Right kidney (tissue), 1 donor: ENCODE data around the gene TTF2.

Experiments
- DNase-seq: peaks from one replicate; pipeline ENCODE4 v3.0.0-alpha.2; 2016

The TTF2 gene

DNA sequence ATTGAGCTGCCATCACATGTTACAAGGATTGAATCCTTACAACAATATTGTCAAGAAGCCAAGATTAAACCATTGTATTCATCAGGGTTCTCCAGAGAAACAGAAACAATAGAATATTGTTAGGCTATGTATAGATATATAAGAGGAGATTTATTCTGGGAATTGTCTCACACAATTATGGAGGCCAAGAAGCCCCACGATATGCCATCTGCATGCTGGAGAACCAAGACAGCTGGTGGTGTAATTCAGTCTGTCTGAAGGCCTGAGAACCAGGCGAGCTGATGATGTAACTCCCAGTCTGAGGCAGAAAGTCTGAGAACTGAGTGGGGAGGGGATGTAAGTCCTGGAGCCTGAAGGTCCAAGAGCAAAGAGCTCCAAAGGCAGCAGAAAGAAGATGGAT is 14.5 kb upstream of the TTF2 start:
- no peak for DNase-seq

DNA sequence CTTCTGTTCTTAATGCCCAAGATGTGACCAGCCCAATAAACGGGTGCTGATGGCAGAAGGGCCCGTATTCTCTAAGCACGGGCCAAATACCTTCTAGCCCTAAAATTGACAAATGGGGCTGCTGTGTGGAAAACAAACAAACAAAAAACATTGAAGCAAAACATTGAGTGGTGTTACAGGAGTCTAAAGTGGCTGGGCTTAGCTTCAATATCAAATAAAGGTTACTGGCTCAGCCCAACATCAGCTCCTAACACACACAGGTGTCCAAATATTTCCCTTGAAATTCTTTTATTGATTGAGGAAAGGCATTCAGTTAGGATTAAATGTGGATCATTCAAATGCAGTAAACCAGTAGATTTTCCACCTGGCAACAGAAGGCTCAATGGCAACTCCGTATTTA is 13.3 kb upstream of the TTF2 start:
- DNase-seq = no peak

DNA sequence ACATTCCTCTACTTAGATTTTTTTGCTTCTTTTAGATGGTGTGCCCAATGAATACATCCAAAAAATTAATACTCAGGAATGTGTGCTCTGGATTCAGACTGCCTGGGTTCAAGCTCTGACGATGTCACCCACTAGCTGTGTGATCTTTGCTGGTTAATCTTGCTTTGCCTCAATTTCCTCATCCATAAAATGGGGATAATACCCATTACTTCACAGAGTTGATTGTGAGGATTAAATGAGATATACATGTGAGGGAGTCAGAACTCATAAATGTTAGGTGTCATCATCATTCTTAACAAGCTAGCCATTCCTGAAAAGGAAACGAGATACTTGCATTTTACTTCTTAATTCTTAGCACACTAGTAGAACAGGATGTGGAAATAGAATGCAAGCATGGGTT is 12.9 kb upstream of the TTF2 start:
- DNase-seq = no peak

DNA sequence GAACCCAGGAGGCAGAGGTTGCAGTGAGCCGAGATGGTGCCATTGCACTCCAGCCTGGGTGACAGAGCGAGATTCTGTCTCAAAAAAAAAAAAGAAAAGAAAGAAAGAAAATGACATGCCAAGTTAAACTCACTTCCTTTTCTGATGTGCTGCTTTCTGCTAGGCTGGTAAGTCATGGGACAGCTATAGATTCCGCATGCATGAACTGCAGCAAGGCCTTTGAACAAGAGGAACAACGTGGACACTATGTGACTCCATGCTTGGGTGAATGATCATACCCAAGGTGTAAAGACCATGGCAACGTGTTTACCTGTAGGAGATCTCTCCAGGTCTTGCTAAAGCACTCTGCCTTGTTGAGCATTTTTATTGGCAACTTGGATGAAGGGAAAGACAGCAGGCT is 10.3 kb upstream of the TTF2 start:
- DNase-seq = no peak

DNA sequence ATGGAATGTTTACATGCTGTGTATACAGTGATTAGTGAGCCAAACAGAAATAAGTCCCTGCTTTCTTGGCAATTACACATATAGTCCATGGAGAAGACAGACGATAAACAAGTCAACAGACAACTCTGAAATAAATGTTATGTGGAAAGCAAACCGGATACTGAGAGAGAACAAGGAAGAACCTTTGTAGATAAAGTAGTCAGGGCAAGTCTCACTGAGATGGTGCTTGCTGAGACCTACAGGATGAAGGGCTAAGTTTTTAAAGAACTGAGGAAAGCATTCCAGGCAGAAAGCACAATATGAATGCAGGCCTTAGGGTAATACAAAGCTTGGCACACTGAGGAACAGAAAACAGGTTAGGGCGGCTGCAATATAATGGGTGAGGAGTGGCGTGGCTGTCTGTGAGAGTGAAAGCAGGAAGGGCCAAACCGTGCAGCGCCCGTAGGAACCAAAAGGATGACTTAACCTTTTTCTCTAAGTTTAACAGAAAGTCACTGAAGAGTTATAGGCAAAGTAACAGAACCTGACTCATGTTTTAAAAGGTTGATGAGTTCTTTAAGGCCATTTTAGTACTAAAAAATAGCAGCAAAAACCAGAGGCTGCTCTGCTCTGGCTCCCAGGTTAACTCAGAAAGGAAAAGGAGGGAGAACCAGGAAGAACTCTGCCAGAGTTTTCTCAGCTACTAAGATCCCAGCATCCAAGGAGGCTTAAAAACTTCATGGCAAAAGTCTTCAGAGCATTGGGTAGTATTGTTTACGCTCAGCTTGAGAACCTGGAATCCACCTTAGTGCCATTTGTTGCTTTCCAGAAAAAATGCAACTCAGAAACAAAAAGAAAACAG is 8.7 kb upstream of the TTF2 start:
- no peak for DNase-seq

DNA sequence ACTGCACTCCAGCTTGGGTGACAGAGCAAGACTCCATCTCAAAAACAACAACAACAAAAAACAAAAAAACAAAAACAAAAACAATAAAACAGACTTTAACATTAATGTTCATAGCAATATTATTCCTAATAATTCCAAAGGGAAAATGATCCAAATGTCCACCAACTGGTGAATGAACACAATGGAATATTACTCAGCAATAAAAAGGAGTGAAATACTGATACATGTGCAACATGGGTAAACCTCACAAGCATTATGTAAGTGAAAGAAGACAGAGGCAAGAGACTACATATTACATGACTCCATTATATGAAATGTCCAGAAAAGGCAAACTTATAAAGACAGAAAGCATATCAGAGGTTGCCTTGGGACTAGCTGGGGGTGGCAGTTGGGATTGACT is 6.1 kb upstream of the TTF2 start:
- DNase-seq = no peak

DNA sequence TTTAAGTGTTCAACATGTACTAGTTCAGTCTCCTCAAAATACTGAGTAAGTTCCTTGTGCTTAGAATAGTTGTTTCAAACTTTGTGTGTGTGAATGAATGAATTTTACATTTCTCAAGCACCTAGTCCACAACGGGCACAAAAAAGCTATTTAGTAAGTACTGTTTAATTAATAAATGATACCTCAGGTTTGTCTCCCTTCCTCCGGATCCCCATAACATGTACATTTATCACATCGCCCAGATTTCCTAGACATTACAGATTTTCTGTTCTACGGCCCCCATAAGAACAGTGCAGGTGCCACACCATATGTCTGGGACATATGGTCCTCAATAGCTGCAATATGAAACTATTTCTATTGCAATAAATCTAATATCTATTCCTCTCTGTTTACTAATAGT is 1.3 kb upstream of the TTF2 start:
- DNase-seq = no peak

DNA sequence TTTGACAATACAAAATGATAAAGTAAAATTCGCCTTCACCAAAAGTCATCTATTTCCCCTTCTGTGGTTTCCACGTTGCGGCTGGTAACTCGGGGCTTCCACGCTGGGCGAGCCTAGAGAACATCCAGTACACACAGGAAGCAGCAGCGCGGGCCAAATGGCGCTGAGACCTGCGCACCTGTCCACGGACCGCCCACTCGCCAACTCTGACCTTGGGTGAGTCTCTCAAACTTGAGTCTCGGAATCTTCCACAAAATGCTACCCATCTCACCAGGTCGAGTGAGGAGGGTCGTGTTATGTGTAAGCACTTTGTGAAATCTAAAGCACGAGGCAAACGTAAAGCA is 820 bp upstream of the TTF2 start:
- no peak for DNase-seq

DNA sequence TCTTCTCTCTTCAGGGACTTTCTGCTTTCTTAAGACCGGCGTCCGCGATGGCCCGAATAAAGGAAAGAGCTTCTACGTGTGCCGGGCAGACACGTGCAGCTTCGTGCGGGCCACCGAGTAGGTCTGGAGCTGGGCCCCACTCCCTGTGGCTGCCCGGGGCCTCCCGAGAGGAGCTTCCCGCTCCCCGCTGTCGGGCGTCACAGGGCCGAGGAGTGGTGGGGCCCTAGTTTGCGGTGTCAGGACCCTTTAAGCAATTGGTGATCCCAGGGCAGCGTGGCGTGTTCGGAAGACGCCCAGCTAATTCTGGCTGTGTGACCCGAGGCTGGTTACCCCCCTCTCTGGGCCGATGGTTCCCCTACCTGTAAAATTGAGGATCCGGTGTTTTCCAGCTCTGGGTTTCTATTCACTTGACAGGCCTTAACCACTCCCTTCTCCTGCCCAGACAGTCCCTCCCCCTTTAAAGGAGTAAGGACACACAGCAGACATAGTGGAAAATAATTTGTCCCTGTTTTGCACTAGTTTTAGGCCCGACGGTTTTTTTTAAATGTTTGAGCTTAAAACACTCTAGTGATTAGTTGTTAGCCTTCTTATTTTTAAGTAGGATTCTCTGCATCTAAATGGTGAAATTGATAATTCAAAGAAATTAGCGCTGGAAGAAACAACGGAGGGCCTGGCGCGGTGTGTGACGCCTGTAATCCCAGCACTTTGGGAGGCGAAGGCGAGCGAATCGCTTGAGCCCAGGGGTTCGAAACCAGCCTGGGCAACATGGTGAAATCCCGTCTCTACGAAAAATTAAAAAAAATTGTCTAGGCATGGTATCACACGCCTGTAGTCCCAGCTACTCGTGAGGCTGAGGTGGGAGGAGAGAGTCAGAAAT is 553 bp downstream of the TTF2 start:
- DNase-seq = peak; percentile 88

DNA sequence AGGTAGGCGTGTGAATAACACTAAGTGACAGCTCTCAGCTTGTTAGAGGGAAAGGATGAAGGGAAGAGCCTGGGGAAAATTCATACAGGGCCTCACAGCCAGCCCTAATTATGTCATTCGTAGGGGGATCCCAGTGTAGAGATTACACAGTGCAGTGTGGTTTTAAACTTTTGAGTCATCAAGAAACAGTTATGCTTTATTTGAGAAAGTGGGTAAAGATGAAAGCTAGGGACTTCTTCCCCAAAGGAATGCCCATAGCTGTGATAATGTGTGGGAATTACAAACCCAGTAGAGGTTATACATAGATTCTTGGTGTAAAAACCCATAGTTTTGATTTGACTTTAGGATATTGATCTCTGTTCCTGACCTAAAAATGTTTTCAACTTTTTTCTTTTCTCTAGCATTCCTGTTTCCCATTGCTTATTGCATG is 1.9 kb downstream of the TTF2 start:
- no peak for DNase-seq

DNA sequence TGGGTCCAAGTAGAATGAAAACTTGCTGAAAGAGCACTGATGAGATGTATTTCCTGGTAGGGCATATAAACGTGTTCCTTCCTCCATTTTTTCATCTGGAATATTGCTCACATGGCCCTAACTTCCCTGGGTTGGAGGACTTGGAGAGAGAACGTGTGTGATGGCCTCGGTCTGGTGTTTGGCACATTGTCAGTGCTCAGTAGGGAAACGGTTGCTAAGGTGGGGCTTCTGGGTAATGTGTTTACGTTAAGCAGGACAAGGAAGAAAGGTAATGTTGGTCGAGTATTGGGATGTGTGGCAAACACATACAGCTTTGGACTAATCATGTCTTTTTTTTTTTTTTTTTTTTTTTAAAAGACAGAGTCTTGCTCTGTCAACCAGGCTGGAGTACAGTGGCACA is 6.2 kb downstream of the TTF2 start:
- DNase-seq = no peak

DNA sequence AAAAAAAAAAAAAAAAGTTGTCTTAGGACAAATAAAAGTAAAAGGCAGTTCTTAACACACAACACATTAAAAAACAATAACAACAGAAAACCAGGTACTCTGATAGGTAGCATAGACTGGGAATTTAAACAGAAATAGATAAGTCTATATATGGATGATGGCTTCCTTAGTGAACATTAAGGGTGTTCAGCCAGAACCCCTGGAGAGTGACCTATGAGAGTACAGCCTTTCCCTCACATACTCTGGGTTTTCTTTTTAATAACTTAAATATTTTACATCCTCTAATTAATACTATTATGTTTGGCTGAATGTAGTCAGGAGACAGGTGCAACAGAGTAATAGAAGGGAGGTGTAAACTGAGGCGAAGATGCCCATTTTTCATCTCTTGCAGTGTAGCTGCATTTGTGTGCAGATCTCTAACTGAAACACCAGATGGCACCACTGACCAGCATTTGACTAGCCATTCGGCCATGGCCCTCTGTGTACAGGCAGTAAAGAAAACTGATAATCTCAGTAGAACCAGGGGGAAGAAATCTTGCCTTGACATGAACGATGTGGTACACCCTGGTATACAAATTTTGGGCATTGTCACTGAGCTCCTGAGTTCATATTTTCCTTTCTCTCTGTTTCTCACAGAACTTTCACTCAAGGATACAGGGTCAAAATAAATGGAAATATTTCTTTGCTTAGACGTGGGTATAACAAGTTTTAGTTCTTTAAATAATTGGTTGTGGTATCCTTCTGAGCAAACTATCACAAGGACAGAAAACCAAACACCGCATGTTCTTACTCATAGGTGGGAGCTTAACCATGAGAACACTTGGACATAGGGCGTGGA is 7.6 kb downstream of the TTF2 start:
- no peak for DNase-seq

DNA sequence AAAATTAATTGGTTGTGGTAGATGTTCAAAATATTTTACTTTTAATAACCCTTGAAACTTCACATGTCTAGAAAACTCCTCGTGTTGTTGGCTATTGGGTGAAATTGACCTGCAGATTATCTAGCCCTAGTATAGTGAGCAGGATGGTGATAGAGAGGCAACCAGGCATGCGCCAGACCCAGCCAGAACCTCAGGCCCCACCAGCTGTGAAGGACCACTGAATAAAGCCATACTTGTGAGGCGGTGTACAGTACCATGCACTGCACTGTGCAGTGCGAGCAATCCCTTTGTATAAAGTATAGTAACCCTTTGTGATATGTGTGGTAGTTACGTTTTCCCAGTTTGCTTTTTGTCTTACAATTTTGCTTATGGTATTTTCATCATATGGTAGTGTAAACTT is 8.5 kb downstream of the TTF2 start:
- DNase-seq = no peak

DNA sequence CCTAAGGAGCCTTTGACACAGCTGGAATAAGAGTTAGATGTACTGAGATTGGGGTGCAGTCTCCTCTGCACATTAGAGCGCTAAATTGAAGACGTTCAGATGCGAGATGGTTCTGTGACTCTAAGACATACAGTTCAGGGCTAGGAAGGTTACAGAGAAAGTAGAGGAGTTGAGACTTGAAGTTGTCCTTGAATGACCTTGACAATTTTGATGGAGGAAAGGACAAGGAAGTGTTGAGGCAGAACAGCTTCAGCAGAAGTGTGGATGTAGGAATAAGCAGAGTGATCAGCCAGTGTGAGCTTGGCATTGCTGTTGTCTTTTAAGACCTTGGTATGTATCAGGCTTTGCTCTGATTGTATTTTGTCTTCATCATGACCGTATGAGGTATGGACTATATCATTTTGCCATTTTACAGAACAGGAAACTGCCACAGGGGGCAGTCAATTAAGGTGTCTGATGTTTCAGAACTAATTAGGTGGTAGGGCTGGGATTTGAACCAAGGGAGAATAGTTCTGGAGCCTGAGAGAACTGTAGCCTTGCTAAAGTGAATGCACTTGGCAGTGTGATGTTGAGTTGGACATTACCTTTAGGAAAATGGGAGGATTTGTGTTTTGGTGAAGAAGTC is 9.2 kb downstream of the TTF2 start:
- DNase-seq = no peak

DNA sequence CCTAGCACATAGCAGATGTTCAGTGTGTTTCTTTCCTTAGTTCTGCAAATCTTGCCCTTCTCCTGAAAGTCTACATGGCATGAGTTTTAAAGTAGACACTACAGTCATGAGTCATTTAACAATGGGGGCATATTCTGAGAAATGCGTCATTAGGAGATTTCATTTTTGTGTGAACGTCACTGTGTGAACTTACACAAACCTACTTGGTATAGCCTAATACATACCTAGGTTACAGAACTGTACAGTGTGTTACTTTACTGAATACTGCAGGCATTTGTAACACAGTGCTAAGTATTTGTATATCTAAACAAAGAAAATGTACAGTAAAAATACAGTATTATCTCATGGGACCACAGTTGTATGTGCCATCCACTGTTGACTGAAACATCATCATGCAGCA is 10.0 kb downstream of the TTF2 start:
- DNase-seq = no peak

DNA sequence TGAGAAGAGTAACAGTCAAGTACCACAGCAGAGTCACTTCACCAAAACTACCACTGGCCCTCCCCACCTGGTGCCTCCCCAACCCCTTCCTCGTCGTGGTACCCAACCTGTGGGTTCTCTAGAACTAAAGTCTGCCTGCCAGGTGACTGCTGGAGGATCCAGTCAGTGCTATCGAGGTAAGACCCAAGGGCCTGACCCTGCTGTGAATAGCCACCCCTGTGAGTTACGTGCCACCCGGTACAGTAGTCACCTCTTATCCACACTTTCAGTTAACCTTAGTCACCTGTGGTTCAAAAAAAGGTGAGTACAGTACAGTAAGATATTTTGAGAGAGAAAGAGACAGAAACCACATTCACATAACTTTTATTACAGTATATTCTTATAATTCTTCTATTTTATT is 16.5 kb downstream of the TTF2 start:
- no peak for DNase-seq

DNA sequence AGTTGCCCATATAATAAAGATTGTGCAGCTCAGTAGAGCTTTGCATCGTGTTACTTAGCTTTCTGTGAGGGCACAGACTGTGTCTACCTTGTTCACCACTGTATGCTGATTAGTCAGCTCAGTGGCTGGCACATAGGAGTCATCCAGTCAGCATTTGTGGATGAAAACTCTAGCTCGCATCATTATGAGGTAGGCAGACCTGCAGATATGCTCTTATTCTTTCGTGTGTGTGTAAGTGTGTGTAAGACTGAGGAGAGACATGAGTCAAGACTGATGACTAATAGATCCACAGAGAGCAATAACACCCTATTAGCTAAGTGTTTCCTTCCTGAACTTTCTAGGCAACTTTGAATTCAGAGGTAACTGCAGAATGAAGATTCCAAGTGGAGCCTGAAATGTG is 17.1 kb downstream of the TTF2 start:
- no peak for DNase-seq

DNA sequence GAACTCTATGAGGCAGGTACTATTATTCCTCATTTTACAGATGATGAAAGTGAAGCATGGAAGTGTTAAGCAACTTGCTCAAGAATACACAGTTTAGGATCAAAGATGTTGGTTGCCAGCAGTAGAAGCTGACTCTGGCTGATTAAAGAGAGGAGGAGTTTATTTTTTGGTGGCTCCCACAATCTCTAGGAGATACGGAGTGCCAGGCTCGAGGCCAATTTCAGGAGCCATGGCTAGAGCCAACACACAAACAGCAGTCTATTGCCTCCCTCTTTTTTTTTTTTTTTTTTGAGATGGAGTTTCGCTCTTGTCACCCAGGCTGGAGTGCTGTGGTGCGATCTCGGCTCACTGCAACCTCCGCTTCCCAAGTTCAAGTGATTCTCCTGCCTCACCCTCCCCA is 19.6 kb downstream of the TTF2 start:
- no peak for DNase-seq

DNA sequence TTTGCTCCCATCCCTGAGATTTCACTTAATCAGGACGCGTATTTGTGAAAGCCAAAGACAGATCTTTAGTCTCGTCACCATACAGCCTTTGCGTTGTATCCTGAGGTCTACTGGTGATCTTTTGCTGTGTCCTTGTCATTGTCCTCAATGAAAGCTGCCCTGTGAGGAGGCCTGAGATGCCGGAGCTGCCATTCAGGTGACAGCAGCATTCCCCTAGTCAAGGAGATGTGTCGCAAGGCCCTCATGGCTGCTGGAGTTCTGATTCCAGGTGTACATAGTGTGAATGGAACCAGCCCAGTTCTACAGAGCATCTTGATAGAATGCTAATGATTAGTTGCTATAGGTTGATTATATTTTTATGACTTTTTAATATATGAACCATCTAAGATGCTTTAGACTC is 24.1 kb downstream of the TTF2 start:
- no peak for DNase-seq

DNA sequence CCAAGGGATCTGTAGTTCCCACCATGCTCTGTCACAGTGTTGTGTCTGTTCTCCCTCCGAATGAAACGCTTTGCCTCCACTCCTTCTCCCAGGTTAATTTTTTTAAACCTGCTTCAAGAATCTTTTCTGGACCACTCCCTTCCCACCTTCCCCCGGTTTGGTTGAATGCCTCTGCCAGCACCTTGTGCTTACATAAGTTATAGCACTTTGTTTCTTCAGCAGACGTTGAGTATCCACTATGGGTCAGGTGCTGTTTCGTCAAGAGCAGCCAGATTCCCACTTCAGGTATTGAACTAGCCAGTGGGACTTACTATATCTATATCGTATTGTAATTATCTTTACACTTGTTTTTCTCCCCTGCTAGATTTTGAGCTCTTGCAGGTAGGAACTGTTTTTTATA is 27.6 kb downstream of the TTF2 start:
- no peak for DNase-seq

DNA sequence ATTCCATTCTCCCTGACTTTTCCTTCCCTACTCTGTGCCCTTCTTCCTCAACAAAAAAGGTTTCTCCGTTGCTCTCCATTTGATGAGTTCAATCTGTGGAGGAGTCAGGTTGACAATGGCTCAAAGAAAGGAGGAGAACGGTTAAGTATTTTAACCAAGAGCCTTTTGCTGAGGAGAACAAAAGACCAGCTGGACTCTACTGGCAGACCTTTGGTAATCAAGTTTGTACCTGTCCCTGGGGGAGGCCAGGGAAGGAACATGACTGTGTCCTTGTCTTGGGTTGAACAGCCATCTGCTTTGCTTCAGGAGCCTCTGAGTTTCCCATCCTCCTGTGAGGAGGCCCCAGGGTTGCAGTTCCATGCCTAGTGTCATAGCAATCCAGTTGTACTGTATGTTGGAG is 29.9 kb downstream of the TTF2 start:
- DNase-seq = no peak

DNA sequence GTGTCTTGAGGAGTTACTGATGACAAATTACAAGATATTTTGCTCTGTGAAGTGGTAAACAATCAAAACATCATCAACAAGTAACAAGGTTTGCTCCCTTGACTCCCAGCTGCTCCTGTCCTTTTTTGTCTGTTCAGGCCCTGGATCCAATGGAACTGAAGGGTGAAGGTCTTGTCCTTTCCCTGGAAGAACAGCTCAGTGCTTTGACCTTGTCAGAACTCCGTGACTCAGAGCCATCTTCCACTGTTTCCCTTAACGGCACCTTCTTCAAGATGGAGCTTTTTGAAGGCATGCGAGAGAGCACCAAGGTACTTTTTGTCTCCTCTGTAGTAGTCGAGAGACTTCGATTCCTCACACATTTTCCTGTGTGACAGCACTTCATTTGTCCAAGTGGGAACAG is 32.5 kb downstream of the TTF2 start:
- DNase-seq = no peak
